ENCODE results near the gene MAP3K4.
"Not testable (repeated sequence)": the region's sequence is repeated elsewhere in the genome, so short reads cannot be mapped to it uniquely, and the experiment has no call there.

Gene MAP3K4

GRCh38 chr6:160959726-160960435 is 31.7 kb upstream of the MAP3K4 start:
- H3K9ac ChIP-seq (ENCODE audit: low read length) = no peak overlapping the region

GRCh38 chr6:160960839-160961238 is 30.7 kb upstream of the MAP3K4 start:
- no peak overlapping the region for H3K27ac ChIP-seq (ENCODE audit: low read depth, low read length)
- peaks cover 10% of the 10 kb centered on the region for H3K4me1 ChIP-seq (ENCODE audit: control insufficient read depth, insufficient read depth, low read length)
- H3K36me3 ChIP-seq (ENCODE audit: control insufficient read depth, insufficient read depth, low read length) = no peaks in the 10 kb centered on the region
- no peak overlapping the region for H3K4me3 ChIP-seq (ENCODE audit: low read depth, low read length)
- no peaks in the 10 kb centered on the region for H3K9me3 ChIP-seq (ENCODE audit: control insufficient read depth, insufficient read depth, low read depth, low read length)
- H3K9ac ChIP-seq (ENCODE audit: low read length) = no peak overlapping the region
- no peaks in the 10 kb centered on the region for H3K27me3 ChIP-seq (ENCODE audit: control insufficient read depth, insufficient read depth, low read length)

More at GRCh38 chr6:160959726-160960435, 31.7 kb upstream of the MAP3K4 start:
- no peak overlapping the region for H3K4me3 ChIP-seq (ENCODE audit: low read depth, low read length)
- H3K27me3 ChIP-seq (ENCODE audit: control insufficient read depth, insufficient read depth, low read length) = no peaks in the 10 kb centered on the region
- H3K9me3 ChIP-seq (ENCODE audit: control insufficient read depth, insufficient read depth, low read depth, low read length) = no peaks in the 10 kb centered on the region
- H3K27ac ChIP-seq (ENCODE audit: low read depth, low read length) = no peak overlapping the region
- no peaks in the 10 kb centered on the region for H3K36me3 ChIP-seq (ENCODE audit: control insufficient read depth, insufficient read depth, low read length)
- H3K4me1 ChIP-seq (ENCODE audit: control insufficient read depth, insufficient read depth, low read length) = peaks cover 10% of the 10 kb centered on the region

GRCh38 chr6:160962835-160963623 is 28.5 kb upstream of the MAP3K4 start:
- no peak overlapping the region for H3K4me3 ChIP-seq (ENCODE audit: low read depth, low read length)
- H3K36me3 ChIP-seq (ENCODE audit: control insufficient read depth, insufficient read depth, low read length) = no peaks in the 10 kb centered on the region
- H3K9ac ChIP-seq (ENCODE audit: low read length) = no peak overlapping the region
- H3K4me1 ChIP-seq (ENCODE audit: control insufficient read depth, insufficient read depth, low read length) = peaks cover 10% of the 10 kb centered on the region
- H3K27ac ChIP-seq (ENCODE audit: low read depth, low read length) = no peak overlapping the region
- H3K27me3 ChIP-seq (ENCODE audit: control insufficient read depth, insufficient read depth, low read length) = no peaks in the 10 kb centered on the region
- no peaks in the 10 kb centered on the region for H3K9me3 ChIP-seq (ENCODE audit: control insufficient read depth, insufficient read depth, low read depth, low read length)

- H3K9me3 ChIP-seq (ENCODE audit: control insufficient read depth, insufficient read depth, low read depth, low read length) = no peaks in the 10 kb centered on the region
- H3K4me1 ChIP-seq (ENCODE audit: control insufficient read depth, insufficient read depth, low read length) = peaks cover 10% of the 10 kb centered on the region
- no peaks in the 10 kb centered on the region for H3K36me3 ChIP-seq (ENCODE audit: control insufficient read depth, insufficient read depth, low read length)
- no peak overlapping the region for H3K27ac ChIP-seq (ENCODE audit: low read depth, low read length)
- no peaks in the 10 kb centered on the region for H3K27me3 ChIP-seq (ENCODE audit: control insufficient read depth, insufficient read depth, low read length)
- no peak overlapping the region for H3K9ac ChIP-seq (ENCODE audit: low read length)
- H3K4me3 ChIP-seq (ENCODE audit: low read depth, low read length) = no peak overlapping the region
These were observed 27.9 kb upstream of the MAP3K4 start for GRCh38 chr6:160963651-160964050.

GRCh38 chr6:160965893-160966292 is 25.7 kb upstream of the MAP3K4 start:
- H3K4me1 ChIP-seq (ENCODE audit: control insufficient read depth, insufficient read depth, low read length) = no peaks in the 10 kb centered on the region
- no peak overlapping the region for H3K9ac ChIP-seq (ENCODE audit: low read length)
- no peak overlapping the region for H3K27ac ChIP-seq (ENCODE audit: low read depth, low read length)
- H3K9me3 ChIP-seq (ENCODE audit: control insufficient read depth, insufficient read depth, low read depth, low read length) = no peaks in the 10 kb centered on the region
- H3K27me3 ChIP-seq (ENCODE audit: control insufficient read depth, insufficient read depth, low read length) = no peaks in the 10 kb centered on the region
- H3K36me3 ChIP-seq (ENCODE audit: control insufficient read depth, insufficient read depth, low read length) = no peaks in the 10 kb centered on the region
- no peak overlapping the region for H3K4me3 ChIP-seq (ENCODE audit: low read depth, low read length)

- no peaks in the 10 kb centered on the region for H3K36me3 ChIP-seq (ENCODE audit: control insufficient read depth, insufficient read depth, low read length)
- H3K4me3 ChIP-seq (ENCODE audit: low read depth, low read length) = no peak overlapping the region
- H3K27me3 ChIP-seq (ENCODE audit: control insufficient read depth, insufficient read depth, low read length) = no peaks in the 10 kb centered on the region
- no peaks in the 10 kb centered on the region for H3K9me3 ChIP-seq (ENCODE audit: control insufficient read depth, insufficient read depth, low read depth, low read length)
- H3K4me1 ChIP-seq (ENCODE audit: control insufficient read depth, insufficient read depth, low read length) = no peaks in the 10 kb centered on the region
- H3K27ac ChIP-seq (ENCODE audit: low read depth, low read length) = no peak overlapping the region
- no peak overlapping the region for H3K9ac ChIP-seq (ENCODE audit: low read length)
These were observed 24.9 kb upstream of the MAP3K4 start for GRCh38 chr6:160966493-160967229.

GRCh38 chr6:160967351-160967750 is 24.2 kb upstream of the MAP3K4 start:
- no peaks in the 10 kb centered on the region for H3K9me3 ChIP-seq (ENCODE audit: control insufficient read depth, insufficient read depth, low read depth, low read length)
- no peaks in the 10 kb centered on the region for H3K36me3 ChIP-seq (ENCODE audit: control insufficient read depth, insufficient read depth, low read length)
- H3K27ac ChIP-seq (ENCODE audit: low read depth, low read length) = no peak overlapping the region
- H3K4me1 ChIP-seq (ENCODE audit: control insufficient read depth, insufficient read depth, low read length) = no peaks in the 10 kb centered on the region; the same call in 1 of the 2 replicates
- no peak overlapping the region for H3K4me3 ChIP-seq (ENCODE audit: low read depth, low read length)
- no peaks in the 10 kb centered on the region for H3K27me3 ChIP-seq (ENCODE audit: control insufficient read depth, insufficient read depth, low read length)
- no peak overlapping the region for H3K9ac ChIP-seq (ENCODE audit: low read length)

- Histone ChIP-seq H3K36me3 (ENCODE audit: control insufficient read depth, insufficient read depth, low read length) (no peaks in the 10 kb centered on the region), H3K27ac (ENCODE audit: low read depth, low read length) (no peak overlapping the region), H3K9me3 (ENCODE audit: control insufficient read depth, insufficient read depth, low read depth, low read length) (no peaks in the 10 kb centered on the region), H3K4me3 (ENCODE audit: low read depth, low read length) (no peak overlapping the region), H3K9ac (ENCODE audit: low read length) (no peak overlapping the region), H3K27me3 (ENCODE audit: control insufficient read depth, insufficient read depth, low read length) (no peaks in the 10 kb centered on the region), H3K4me1 (ENCODE audit: control insufficient read depth, insufficient read depth, low read length) (no peaks in the 10 kb centered on the region; the same call in 1 of the 2 replicates)
These were observed 23.7 kb upstream of the MAP3K4 start for GRCh38 chr6:160967833-160968232.

GRCh38 chr6:160971171-160971570 is 20.4 kb upstream of the MAP3K4 start:
- Histone ChIP-seq H3K4me1 (ENCODE audit: control insufficient read depth, insufficient read depth, low read length) (peaks cover 26% of the 10 kb centered on the region), H3K27ac (ENCODE audit: low read depth, low read length) (no peak overlapping the region)

GRCh38 chr6:160972111-160972510 is 19.5 kb upstream of the MAP3K4 start:
- H3K9me3 ChIP-seq (ENCODE audit: control insufficient read depth, insufficient read depth, low read depth, low read length) = peaks cover 7% of the 10 kb centered on the region
- no peaks in the 10 kb centered on the region for H3K27me3 ChIP-seq (ENCODE audit: control insufficient read depth, insufficient read depth, low read length)
- no peak overlapping the region for H3K27ac ChIP-seq (ENCODE audit: low read depth, low read length)
- H3K36me3 ChIP-seq (ENCODE audit: control insufficient read depth, insufficient read depth, low read length) = no peaks in the 10 kb centered on the region
- peaks cover 26% of the 10 kb centered on the region for H3K4me1 ChIP-seq (ENCODE audit: control insufficient read depth, insufficient read depth, low read length)
- H3K4me3 ChIP-seq (ENCODE audit: low read depth, low read length) = no peak overlapping the region
- no peak overlapping the region for H3K9ac ChIP-seq (ENCODE audit: low read length)

More at GRCh38 chr6:160971171-160971570, 20.4 kb upstream of the MAP3K4 start:
- Histone ChIP-seq H3K9ac (ENCODE audit: low read length) (no peak overlapping the region), H3K36me3 (ENCODE audit: control insufficient read depth, insufficient read depth, low read length) (no peaks in the 10 kb centered on the region), H3K27me3 (ENCODE audit: control insufficient read depth, insufficient read depth, low read length) (no peaks in the 10 kb centered on the region), H3K9me3 (ENCODE audit: control insufficient read depth, insufficient read depth, low read depth, low read length) (no peaks in the 10 kb centered on the region), H3K4me3 (ENCODE audit: low read depth, low read length) (no peak overlapping the region)

GRCh38 chr6:160972594-160972993 is 19.0 kb upstream of the MAP3K4 start:
- not testable (repeated sequence) for H3K27me3 ChIP-seq (ENCODE audit: control insufficient read depth, insufficient read depth, low read length); H3K4me3 ChIP-seq (ENCODE audit: low read depth, low read length); H3K9ac ChIP-seq (ENCODE audit: low read length); H3K27ac ChIP-seq (ENCODE audit: low read depth, low read length); H3K36me3 ChIP-seq (ENCODE audit: control insufficient read depth, insufficient read depth, low read length)
- Histone ChIP-seq H3K4me1 (ENCODE audit: control insufficient read depth, insufficient read depth, low read length) (peaks cover 26% of the 10 kb centered on the region), H3K9me3 (ENCODE audit: control insufficient read depth, insufficient read depth, low read depth, low read length) (peaks cover 11% of the 10 kb centered on the region)
